Suprapubic skin (tissue), 4 donors: ENCODE data around the gene KAT2B.

Experiments used
- EP300 ChIP-seq: sonication (generic); formaldehyde crosslinking; IDR thresholded peaks from one replicate; pipeline ENCODE4 v1.6.1; 2017; ENCODE audit warnings: antibody characterized with exemption
- POLR2A ChIP-seq, 2 donors: fragments of 450-650 bp; IDR thresholded peaks; one replicate each; pipeline ENCODE4 v1.6.1; 2017; ENCODE audit warnings: antibody characterized with exemption in 2 of 2, mild to moderate bottlenecking in 2 of 2, moderate library complexity in 2 of 2
- POLR2AphosphoS5 ChIP-seq, 3 donors: sonication (generic); formaldehyde crosslinking; IDR thresholded peaks; one replicate each; pipeline ENCODE4 v1.6.1; 2017; ENCODE audit warnings: antibody characterized with exemption in 3 of 3
- TF ChIP-seq, protein P1 (sequence below), 2 donors: fragments of 200-600 bp in 1 of 2; fragments of 450-650 bp in 1 of 2; sonication (generic) in 1 of 2; IDR thresholded peaks; one replicate each; pipeline ENCODE4 v1.5.1; 2016 to 2019; ENCODE audit warnings: antibody characterized with exemption in 2 of 2, mild to moderate bottlenecking in 1 of 2, moderate library complexity in 1 of 2

DNA sequence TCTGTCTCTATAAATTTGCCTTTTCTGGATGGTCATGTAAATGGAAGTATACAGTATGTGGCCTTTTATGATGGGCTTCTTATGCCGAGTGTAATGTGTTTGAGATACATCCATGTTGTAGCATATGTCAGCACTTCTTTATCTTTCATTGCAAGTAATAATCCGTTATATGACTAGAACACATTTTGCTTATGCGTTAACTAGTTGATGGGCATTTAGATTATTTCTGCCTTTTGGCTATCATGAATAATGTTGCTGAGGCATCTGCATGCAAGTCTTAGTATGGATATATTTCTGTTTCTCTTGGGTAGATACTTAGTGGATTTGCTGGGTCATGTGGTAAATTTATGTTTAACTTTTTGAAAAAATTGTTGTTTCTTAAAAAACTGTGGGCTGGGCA, 19.7 kb downstream of the KAT2B start:
- TF ChIP-seq, protein P1, sequence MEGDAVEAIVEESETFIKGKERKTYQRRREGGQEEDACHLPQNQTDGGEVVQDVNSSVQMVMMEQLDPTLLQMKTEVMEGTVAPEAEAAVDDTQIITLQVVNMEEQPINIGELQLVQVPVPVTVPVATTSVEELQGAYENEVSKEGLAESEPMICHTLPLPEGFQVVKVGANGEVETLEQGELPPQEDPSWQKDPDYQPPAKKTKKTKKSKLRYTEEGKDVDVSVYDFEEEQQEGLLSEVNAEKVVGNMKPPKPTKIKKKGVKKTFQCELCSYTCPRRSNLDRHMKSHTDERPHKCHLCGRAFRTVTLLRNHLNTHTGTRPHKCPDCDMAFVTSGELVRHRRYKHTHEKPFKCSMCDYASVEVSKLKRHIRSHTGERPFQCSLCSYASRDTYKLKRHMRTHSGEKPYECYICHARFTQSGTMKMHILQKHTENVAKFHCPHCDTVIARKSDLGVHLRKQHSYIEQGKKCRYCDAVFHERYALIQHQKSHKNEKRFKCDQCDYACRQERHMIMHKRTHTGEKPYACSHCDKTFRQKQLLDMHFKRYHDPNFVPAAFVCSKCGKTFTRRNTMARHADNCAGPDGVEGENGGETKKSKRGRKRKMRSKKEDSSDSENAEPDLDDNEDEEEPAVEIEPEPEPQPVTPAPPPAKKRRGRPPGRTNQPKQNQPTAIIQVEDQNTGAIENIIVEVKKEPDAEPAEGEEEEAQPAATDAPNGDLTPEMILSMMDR (IDR thresholded peaks at IDR 0.05), result no peak
- TF ChIP-seq POLR2AphosphoS5 (IDR thresholded peaks at IDR 0.05) (no peak), POLR2A (IDR thresholded peaks at IDR 0.05) (no peak), EP300 (no peak)
